ENCODE data around the gene B3GALT6. TPM values are rescaled to one million over a fixed set of nuclear protein-coding genes. Genes with fewer than 3 reads are reported as not detected.
A peak's percentile ranks its signal among the peaks of the same experiment; 100 is the strongest.

B3GALT6 gene
- total RNA-seq, 1 experiment from 2014 or later = 27.1 TPM

GRCh38 chr1:1270813-1271212 lies 38.8 kb downstream of the B3GALT6 start:
- Histone ChIP-seq H3K9me3 (ENCODE audit: control insufficient read depth, low read depth, low read length) (no peaks in the 10 kb centered on the region), H3K4me2 (ENCODE audit: insufficient read depth, insufficient read length, low read length) (no peak overlapping the region), H3K27ac (ENCODE audit: insufficient read length, low read depth, low read length) (no peak overlapping the region), H3K56ac (ENCODE audit: insufficient read length, low read depth, low read length) (no peak overlapping the region), H2AFZ (ENCODE audit: low read length) (no peak overlapping the region), H4K20me1 (ENCODE audit: control insufficient read depth, insufficient read depth, insufficient read length) (peaks cover 2% of the 10 kb centered on the region), H2AK5ac (ENCODE audit: insufficient read length, low read length) (no peak overlapping the region), H3K79me1 (ENCODE audit: insufficient read depth, low read depth, low read length, poor library complexity, severe bottlenecking) (peaks cover 21% of the 10 kb centered on the region), H4K91ac (ENCODE audit: insufficient read length, low read depth, low read length) (no peak overlapping the region), H3K4me1 (ENCODE audit: insufficient read depth, low read length) (peaks cover 5% of the 10 kb centered on the region; the same call in 1 of the 2 replicates), H2BK5ac (ENCODE audit: insufficient read length, low read length) (no peak overlapping the region), H2BK15ac (ENCODE audit: low read depth, low read length) (no peak overlapping the region), H3K27me3 (ENCODE audit: insufficient read depth, low read length) (no peaks in the 10 kb centered on the region), H3K4ac (ENCODE audit: low read depth, low read length) (no peak overlapping the region), H3K9ac (ENCODE audit: extremely low read depth, insufficient read length, low read length) (no peak overlapping the region), H3K14ac (ENCODE audit: insufficient read depth, low read length) (no peak overlapping the region), H3K79me2 (ENCODE audit: insufficient read depth, low read length) (peaks cover 25% of the 10 kb centered on the region; the same call in 1 of the 2 replicates), H3K23ac (ENCODE audit: insufficient read length, low read depth, low read length) (no peak overlapping the region), H2BK20ac (ENCODE audit: low read depth, low read length, poor library complexity, severe bottlenecking) (no peak overlapping the region), H2BK120ac (ENCODE audit: low read depth, low read length, poor library complexity, severe bottlenecking) (no peak overlapping the region), H3K23me2 (ENCODE audit: insufficient read length, low read depth, low read length, poor library complexity, severe bottlenecking) (peaks cover 14% of the 10 kb centered on the region), H4K5ac (ENCODE audit: insufficient read length, low read depth, low read length) (no peak overlapping the region), H3T11ph (ENCODE audit: low read length) (no peak overlapping the region), H2BK12ac (ENCODE audit: insufficient read length, low read depth, low read length) (no peak overlapping the region), H3K18ac (ENCODE audit: insufficient read length, low read depth, low read length) (no peak overlapping the region), H4K8ac (replicated peaks; ENCODE audit: insufficient read length, low read depth, low read length) (no peak overlapping the region)
- Mint-ChIP-seq H3K36me3 (ENCODE audit: insufficient read depth in 1 of 3, low read depth in 3 of 3) (peaks cover 25 to 44% (median 39%) of the 10 kb centered on the region in 3 experiments; a peak in 6 of 7 replicates), H3K9me3 (no peaks in the 10 kb centered on the region; a peak in 1 of 5 replicates), H3K4me1 (peaks cover 28 to 32% of the 10 kb centered on the region in 2 experiments), H3K27me3 (ENCODE audit: low read depth) (peaks cover 1% of the 10 kb centered on the region; the same call in 1 of the 2 replicates), H3K4me3 (peak overlapping the region; percentile 9 to 59; a peak in 2 of 5 replicates), H3K27ac (peak overlapping the region in 2 of 3 experiments; percentile 64 to 93; a peak in 5 of 7 replicates)
- WGBS (ENCODE audit: extremely low coverage, insufficient read length, low lambda C conversion rate) = no CpG with 5 or more reads among the region's 7 CpGs
- TF ChIP-seq CTCF (conservative IDR thresholded peaks at IDR 0.05) = no peak
- no peak for DNase-seq

Measured in H9 (cell line).